GM23338 (cell line): ENCODE data around the gene LTB4R. TPM values are rescaled to one million over a fixed set of nuclear protein-coding genes. Genes with fewer than 3 reads are reported as not detected.

Experiments
- ATAC-seq: fragments of 200-7000 bp; cut with Tn5 transposase; 3 replicates; pipeline ENCODE4 v1.9.1; 2020
- DNase-seq: peaks from one replicate; pipeline ENCODE4 v3.0.0-alpha.2; 2015; ENCODE audit warnings: low spot score
- H2AFZ ChIP-seq: fragments of 200-600 bp; sonication (generic); 2 replicates; pipeline ENCODE4 v1.8.0; 2016; ENCODE audit warnings: antibody characterized with exemption, mild to moderate bottlenecking, moderate library complexity
- H3F3A ChIP-seq: fragments of 200-600 bp; sonication (generic); replicated peaks from 2 replicates; pipeline ENCODE4 v1.8.0; 2017; ENCODE audit warnings: antibody characterized with exemption, mixed run types, low read depth
- H3K27ac ChIP-seq: fragments of 200-600 bp; sonication (generic); 2 replicates; pipeline ENCODE4 v1.6.1; 2016; ENCODE audit warnings: low read depth
- H3K27me3 ChIP-seq: fragments of 200-600 bp; sonication (generic); 2 replicates; pipeline ENCODE4 v1.8.0; 2016; ENCODE audit warnings: mild to moderate bottlenecking, mixed run types, moderate library complexity; ENCODE audit not compliant: insufficient read depth
- H3K36me3 ChIP-seq: fragments of 200-600 bp; sonication (generic); 2 replicates; pipeline ENCODE4 v1.8.0; 2016; ENCODE audit warnings: mild to moderate bottlenecking; ENCODE audit not compliant: insufficient read depth
- H3K4me1 ChIP-seq: fragments of 200-600 bp; sonication (generic); 2 replicates; pipeline ENCODE4 v1.8.0; 2016; ENCODE audit warnings: mild to moderate bottlenecking, moderate library complexity; ENCODE audit not compliant: insufficient read depth
- H3K4me2 ChIP-seq: fragments of 200-600 bp; sonication (generic); 2 replicates; pipeline ENCODE4 v1.7.1; 2017; ENCODE audit warnings: mixed run types
- H3K4me3 ChIP-seq: fragments of 200-600 bp; sonication (generic); 2 replicates; pipeline ENCODE4 v1.6.1; 2016; ENCODE audit warnings: mixed run types
- H3K79me2 ChIP-seq: fragments of 200-600 bp; sonication (generic); replicated peaks from 2 replicates; pipeline ENCODE4 v1.8.0; 2017; ENCODE audit warnings: mild to moderate bottlenecking; ENCODE audit not compliant: insufficient read depth
- H3K9me2 ChIP-seq: fragments of 200-600 bp; sonication (generic); 2 replicates; pipeline ENCODE4 v1.8.0; 2017; ENCODE audit not compliant: insufficient read depth
- H4K20me1 ChIP-seq: fragments of 200-600 bp; sonication (generic); replicated peaks from 2 replicates; pipeline ENCODE4 v1.8.0; 2017; ENCODE audit warnings: mild to moderate bottlenecking; ENCODE audit not compliant: insufficient read depth
- H3K27ac Mint-ChIP-seq: 2 replicates; pipeline ENCODE4 v1.8.0; 2020; ENCODE audit warnings: inconsistent platforms, mild to moderate bottlenecking, moderate library complexity, mixed read lengths
- H3K27me3 Mint-ChIP-seq: 3 replicates; pipeline ENCODE4 v1.8.0; 2022; ENCODE audit warnings: low read depth, mild to moderate bottlenecking, moderate library complexity, mixed read lengths, inconsistent platforms; ENCODE audit not compliant: insufficient read depth, poor library complexity
- H3K36me3 Mint-ChIP-seq: 3 replicates; pipeline ENCODE4 v1.8.0; 2021; ENCODE audit warnings: low read depth, mild to moderate bottlenecking, inconsistent platforms, moderate library complexity, mixed read lengths
- H3K4me1 Mint-ChIP-seq: 3 replicates; pipeline ENCODE4 v1.8.0; 2020; ENCODE audit warnings: mild to moderate bottlenecking, inconsistent platforms, mixed read lengths
- H3K4me3 Mint-ChIP-seq: 3 replicates; pipeline ENCODE4 v1.8.0; 2021; ENCODE audit warnings: moderate library complexity, mild to moderate bottlenecking, inconsistent platforms, mixed read lengths
- H3K9me3 Mint-ChIP-seq: 3 replicates; pipeline ENCODE4 v1.8.0; 2020; ENCODE audit warnings: moderate library complexity, mild to moderate bottlenecking, inconsistent platforms, mixed read lengths
- CTCF ChIP-seq, 2 experiments: fragments of 200-600 bp in 1 of 2; sonication (generic) in 1 of 2; conservative IDR thresholded peaks; 2 replicates each; pipeline versions ENCODE4 v1.5.1 to v1.6.1; 2016 to 2017; ENCODE audit warnings: antibody characterized with exemption in 2 of 2, low read depth in 2 of 2, mild to moderate bottlenecking in 2 of 2, moderate library complexity in 1 of 2
- EZH2 ChIP-seq: fragments of 200-600 bp; sonication (generic); IDR thresholded peaks from one replicate; pipeline ENCODE4 v1.8.0; 2017; ENCODE audit warnings: antibody characterized with exemption, mild to moderate bottlenecking, low read depth; ENCODE audit not compliant: unreplicated experiment
- JUNB ChIP-seq: IDR thresholded peaks from one replicate; pipeline ENCODE4 v1.6.1; 2016; ENCODE audit warnings: antibody characterized with exemption; ENCODE audit not compliant: unreplicated experiment
- NANOG ChIP-seq: IDR thresholded peaks from 2 replicates; pipeline ENCODE4 v1.6.1; 2016; ENCODE audit warnings: antibody characterized with exemption, borderline replicate concordance
- ZNF114 ChIP-seq: fragments of 250-450 bp; sonication (Bioruptor Pico); IDR thresholded peaks from 2 replicates; pipeline ENCODE4 v1.5.0; 2020; ENCODE audit warnings: mild to moderate bottlenecking, moderate library complexity
- ZNF331 ChIP-seq: fragments of 250-450 bp; sonication (Bioruptor Pico); IDR thresholded peaks from 2 replicates; pipeline ENCODE4 v1.5.0; 2020; ENCODE audit warnings: low read depth, mild to moderate bottlenecking, moderate library complexity
- polyA plus RNA-seq: library from polyadenylated mRNA; unstranded; fragments of >200 nt; fragmentation: Nextera tagmentation; extraction: Ambion mirVana; gene quantifications from 2 replicates; pipeline ENCODE4 v1.2.1, GENCODE V29; 2016
- total RNA-seq: library from RNA; depleted of rRNA; stranded (reverse); fragments of >200 nt; shearing (Covaris generic); gene quantifications from 2 replicates; pipeline ENCODE4 v1.2.3, GENCODE V29; 2014
- TF ChIP-seq, protein P1 (sequence below): fragments of 250-450 bp; sonication (Bioruptor Pico); IDR thresholded peaks from 2 replicates; pipeline ENCODE4 v1.5.0; 2020; ENCODE audit warnings: mild to moderate bottlenecking, moderate library complexity

LTB4R gene
- total and polyA plus RNA-seq, 2 experiments from 2014 or later: 2.1 to 4.7 TPM

DNA sequence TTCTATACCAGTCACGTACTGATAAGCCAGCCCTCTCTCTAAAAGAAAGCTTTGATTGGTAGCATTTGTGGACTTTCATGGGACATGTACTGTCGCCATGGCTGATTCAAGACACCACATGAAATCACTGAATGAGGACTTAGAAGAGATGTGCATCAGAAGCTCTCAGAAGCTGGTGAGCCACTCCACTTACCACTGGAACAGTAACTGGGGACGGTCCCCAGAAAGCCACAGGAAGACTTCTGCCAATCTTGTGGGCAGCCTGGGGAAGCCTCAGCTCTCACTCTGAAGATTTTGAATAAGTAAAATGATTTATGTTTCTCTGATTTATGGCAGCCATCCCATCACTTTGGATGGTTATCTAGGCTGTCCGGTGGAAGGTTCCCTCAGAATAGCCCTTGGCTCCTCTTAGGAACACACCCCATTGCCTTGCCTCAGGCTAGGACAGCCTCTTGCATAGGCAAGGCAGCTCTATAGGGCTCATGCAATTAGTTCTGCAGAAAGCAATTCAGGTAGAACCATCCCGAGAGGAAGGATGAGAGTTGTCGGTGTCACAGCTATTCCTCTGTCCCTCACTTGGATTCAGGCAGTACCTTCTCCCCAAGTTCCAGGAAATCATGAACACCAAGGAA is 21.5 kb upstream of the LTB4R start:
- H3K4me1 Mint-ChIP-seq: no peaks in the 10 kb centered on the region
- no peak overlapping the region for H3K27ac Mint-ChIP-seq
- H3K9me2 ChIP-seq: no peaks in the 10 kb centered on the region
- H3K36me3 Mint-ChIP-seq: no peaks in the 10 kb centered on the region; the same call in 1 of the 3 replicates
- no peak overlapping the region for H3K4me3 Mint-ChIP-seq
- H4K20me1 ChIP-seq: no peaks in the 10 kb centered on the region; the same call in 1 of the 2 replicates
- ATAC-seq (no peak), DNase-seq (no peak)
- H3K27ac ChIP-seq: no peak overlapping the region
- no peaks in the 10 kb centered on the region for H3K9me3 Mint-ChIP-seq
- H3K4me3 ChIP-seq: no peak overlapping the region
- H3K27me3 Mint-ChIP-seq: peaks cover 9% of the 10 kb centered on the region
- no peaks in the 10 kb centered on the region for H3K36me3 ChIP-seq
- H3K4me1 ChIP-seq: no peaks in the 10 kb centered on the region
- no peaks in the 10 kb centered on the region for H3K27me3 ChIP-seq
- H2AFZ ChIP-seq: no peak overlapping the region
- TF ChIP-seq ZNF114 (no peak), NANOG (no peak)
- TF ChIP-seq, protein P1, sequence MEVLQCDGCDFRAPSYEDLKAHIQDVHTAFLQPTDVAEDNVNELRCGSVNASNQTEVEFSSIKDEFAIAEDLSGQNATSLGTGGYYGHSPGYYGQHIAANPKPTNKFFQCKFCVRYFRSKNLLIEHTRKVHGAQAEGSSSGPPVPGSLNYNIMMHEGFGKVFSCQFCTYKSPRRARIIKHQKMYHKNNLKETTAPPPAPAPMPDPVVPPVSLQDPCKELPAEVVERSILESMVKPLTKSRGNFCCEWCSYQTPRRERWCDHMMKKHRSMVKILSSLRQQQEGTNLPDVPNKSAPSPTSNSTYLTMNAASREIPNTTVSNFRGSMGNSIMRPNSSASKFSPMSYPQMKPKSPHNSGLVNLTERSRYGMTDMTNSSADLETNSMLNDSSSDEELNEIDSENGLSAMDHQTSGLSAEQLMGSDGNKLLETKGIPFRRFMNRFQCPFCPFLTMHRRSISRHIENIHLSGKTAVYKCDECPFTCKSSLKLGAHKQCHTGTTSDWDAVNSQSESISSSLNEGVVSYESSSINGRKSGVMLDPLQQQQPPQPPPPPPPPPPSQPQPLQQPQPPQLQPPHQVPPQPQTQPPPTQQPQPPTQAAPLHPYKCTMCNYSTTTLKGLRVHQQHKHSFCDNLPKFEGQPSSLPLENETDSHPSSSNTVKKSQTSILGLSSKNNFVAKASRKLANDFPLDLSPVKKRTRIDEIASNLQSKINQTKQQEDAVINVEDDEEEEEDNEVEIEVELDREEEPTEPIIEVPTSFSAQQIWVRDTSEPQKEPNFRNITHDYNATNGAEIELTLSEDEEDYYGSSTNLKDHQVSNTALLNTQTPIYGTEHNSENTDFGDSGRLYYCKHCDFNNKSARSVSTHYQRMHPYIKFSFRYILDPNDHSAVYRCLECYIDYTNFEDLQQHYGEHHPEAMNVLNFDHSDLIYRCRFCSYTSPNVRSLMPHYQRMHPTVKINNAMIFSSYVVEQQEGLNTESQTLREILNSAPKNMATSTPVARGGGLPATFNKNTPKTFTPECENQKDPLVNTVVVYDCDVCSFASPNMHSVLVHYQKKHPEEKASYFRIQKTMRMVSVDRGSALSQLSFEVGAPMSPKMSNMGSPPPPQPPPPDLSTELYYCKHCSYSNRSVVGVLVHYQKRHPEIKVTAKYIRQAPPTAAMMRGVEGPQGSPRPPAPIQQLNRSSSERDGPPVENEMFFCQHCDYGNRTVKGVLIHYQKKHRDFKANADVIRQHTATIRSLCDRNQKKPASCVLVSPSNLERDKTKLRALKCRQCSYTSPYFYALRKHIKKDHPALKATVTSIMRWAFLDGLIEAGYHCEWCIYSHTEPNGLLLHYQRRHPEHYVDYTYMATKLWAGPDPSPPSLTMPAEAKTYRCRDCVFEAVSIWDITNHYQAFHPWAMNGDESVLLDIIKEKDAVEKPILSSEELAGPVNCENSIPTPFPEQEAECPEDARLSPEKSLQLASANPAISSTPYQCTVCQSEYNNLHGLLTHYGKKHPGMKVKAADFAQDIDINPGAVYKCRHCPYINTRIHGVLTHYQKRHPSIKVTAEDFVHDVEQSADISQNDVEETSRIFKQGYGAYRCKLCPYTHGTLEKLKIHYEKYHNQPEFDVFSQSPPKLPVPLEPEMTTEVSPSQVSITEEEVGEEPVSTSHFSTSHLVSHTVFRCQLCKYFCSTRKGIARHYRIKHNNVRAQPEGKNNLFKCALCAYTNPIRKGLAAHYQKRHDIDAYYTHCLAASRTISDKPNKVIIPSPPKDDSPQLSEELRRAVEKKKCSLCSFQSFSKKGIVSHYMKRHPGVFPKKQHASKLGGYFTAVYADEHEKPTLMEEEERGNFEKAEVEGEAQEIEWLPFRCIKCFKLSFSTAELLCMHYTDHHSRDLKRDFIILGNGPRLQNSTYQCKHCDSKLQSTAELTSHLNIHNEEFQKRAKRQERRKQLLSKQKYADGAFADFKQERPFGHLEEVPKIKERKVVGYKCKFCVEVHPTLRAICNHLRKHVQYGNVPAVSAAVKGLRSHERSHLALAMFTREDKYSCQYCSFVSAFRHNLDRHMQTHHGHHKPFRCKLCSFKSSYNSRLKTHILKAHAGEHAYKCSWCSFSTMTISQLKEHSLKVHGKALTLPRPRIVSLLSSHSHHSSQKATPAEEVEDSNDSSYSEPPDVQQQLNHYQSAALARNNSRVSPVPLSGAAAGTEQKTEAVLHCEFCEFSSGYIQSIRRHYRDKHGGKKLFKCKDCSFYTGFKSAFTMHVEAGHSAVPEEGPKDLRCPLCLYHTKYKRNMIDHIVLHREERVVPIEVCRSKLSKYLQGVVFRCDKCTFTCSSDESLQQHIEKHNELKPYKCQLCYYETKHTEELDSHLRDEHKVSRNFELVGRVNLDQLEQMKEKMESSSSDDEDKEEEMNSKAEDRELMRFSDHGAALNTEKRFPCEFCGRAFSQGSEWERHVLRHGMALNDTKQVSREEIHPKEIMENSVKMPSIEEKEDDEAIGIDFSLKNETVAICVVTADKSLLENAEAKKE (CRISPR knock-in tag): no peak
- H3K4me2 ChIP-seq: no peak overlapping the region
- no peaks in the 10 kb centered on the region for H3K79me2 ChIP-seq
- H3F3A ChIP-seq: no peaks in the 10 kb centered on the region

- Histone ChIP-seq H3K27me3 (no peaks in the 10 kb centered on the region), H3F3A (no peaks in the 10 kb centered on the region), H3K4me3 (no peak overlapping the region), H3K4me1 (no peaks in the 10 kb centered on the region), H3K36me3 (no peaks in the 10 kb centered on the region), H4K20me1 (no peaks in the 10 kb centered on the region; the same call in 1 of the 2 replicates), H3K79me2 (no peaks in the 10 kb centered on the region), H3K27ac (no peak overlapping the region), H2AFZ (no peak overlapping the region), H3K4me2 (no peak overlapping the region), H3K9me2 (no peaks in the 10 kb centered on the region)
- Mint-ChIP-seq H3K4me3 (no peak overlapping the region; the same call in 2 of the 3 replicates), H3K27ac (no peak overlapping the region), H3K36me3 (peaks cover 2% of the 10 kb centered on the region; the same call in 2 of the 3 replicates), H3K4me1 (no peaks in the 10 kb centered on the region), H3K9me3 (no peaks in the 10 kb centered on the region), H3K27me3 (peaks cover 9% of the 10 kb centered on the region)
- DNase-seq: no peak
- no peak for ATAC-seq
- TF ChIP-seq CTCF (conservative IDR thresholded peaks at IDR 0.05; ENCODE audit: low read depth in 2 of 2) (no peak), JUNB (no peak), ZNF331 (CRISPR knock-in tag) (no peak), EZH2 (no peak)
These were observed 20.6 kb upstream of the LTB4R start for GRCh38 chr14:24290746-24291145.
